Loucy (cell line): ENCODE results near the gene TRIM25.

Experiments used
- EZH2phosphoT487 ChIP-seq: fragments of 200-600 bp; IDR thresholded peaks from 2 replicates; pipeline ENCODE4 v1.6.1; 2018; ENCODE audit warnings: antibody characterized with exemption, mild to moderate bottlenecking, moderate library complexity, borderline replicate concordance
- TF ChIP-seq, protein P1 (sequence below): fragments of 200-600 bp; sonication (generic); conservative IDR thresholded peaks from 2 replicates; pipeline ENCODE4 v1.5.1; 2014; ENCODE audit warnings: mild to moderate bottlenecking, antibody characterized with exemption, low read length

DNA sequence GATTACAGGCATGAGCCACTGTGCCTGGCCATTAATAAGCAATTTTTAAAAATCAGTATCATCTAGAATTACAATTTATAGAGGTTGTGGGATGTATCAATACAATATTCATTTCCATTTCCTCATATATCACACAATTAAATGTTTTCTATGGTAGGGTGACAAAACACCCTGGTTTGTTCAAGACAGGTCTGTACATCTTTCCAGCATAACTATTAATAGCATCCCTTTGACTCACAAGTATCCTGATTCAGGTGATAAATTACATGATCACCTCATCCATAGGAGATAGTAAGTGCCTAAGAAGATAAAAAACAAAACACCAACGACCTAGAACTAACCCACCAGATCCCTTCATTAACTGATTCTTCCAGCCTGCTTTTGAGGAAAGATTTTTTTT, 33.9 kb upstream of the TRIM25 start:
- TF ChIP-seq, protein P1, sequence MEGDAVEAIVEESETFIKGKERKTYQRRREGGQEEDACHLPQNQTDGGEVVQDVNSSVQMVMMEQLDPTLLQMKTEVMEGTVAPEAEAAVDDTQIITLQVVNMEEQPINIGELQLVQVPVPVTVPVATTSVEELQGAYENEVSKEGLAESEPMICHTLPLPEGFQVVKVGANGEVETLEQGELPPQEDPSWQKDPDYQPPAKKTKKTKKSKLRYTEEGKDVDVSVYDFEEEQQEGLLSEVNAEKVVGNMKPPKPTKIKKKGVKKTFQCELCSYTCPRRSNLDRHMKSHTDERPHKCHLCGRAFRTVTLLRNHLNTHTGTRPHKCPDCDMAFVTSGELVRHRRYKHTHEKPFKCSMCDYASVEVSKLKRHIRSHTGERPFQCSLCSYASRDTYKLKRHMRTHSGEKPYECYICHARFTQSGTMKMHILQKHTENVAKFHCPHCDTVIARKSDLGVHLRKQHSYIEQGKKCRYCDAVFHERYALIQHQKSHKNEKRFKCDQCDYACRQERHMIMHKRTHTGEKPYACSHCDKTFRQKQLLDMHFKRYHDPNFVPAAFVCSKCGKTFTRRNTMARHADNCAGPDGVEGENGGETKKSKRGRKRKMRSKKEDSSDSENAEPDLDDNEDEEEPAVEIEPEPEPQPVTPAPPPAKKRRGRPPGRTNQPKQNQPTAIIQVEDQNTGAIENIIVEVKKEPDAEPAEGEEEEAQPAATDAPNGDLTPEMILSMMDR, result no peak
- TF ChIP-seq EZH2phosphoT487, result no peak
